Stimulated activated CD4-positive, alpha-beta T cell treated with anti-CD3 and anti-CD28 coated beads, Interleukin-4, amount 100 ng/mL, for 4 hours (primary cell): ENCODE measurements around the gene CYB561.

Experiments used
- DNase-seq, 2 experiments: peaks; one replicate each; pipeline ENCODE4 v3.0.0-alpha.2; 2020

Gene CYB561

GRCh38 chr17:63445954-63446752, at the start of gene CYB561:
Gene CYB561 (minus strand): TSS chr17:63446306. CDS start chr17:63437547, 8,759 bp downstream.
- peak; percentile 59 to 75 for DNase-seq

GRCh38 chr17:63495491-63495890, 49.4 kb upstream of the CYB561 start:
- no peak for DNase-seq

DNA sequence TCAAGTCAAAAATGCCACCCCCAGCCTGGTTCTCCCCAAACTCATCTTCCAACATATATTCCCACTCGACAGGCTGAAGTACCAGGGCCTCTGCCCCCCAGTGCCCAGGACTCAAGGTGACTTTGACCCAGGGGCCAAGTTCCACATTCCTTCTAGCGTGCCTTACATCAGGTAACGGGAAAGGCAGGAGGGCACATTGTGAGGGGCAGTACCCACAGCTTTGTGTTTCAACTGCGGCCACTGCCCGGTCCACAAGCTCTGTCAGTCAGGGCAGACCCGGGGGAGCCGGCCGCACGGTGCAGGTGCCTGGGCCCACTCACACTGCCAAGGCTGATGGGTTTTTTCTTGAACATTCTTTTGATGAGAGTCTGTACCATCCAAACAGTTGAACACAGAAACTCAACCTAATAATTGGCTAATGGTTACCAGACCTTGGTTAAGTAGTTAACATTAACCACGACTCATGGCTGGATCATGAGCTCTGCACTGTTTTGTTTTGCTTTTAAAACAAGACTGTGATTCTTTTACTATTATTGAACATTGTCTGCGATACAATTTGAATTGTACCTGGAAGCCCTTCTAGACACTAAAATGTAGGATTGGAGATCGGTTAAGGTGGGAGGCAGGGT, 48.3 kb upstream of the CYB561 start:
- no peak for DNase-seq

GRCh38 chr17:63493411-63493810, 47.3 kb upstream of the CYB561 start:
- DNase-seq = no peak

GRCh38 chr17:63492940-63493339, 46.8 kb upstream of the CYB561 start:
- DNase-seq = no peak

- no peak for DNase-seq
Observed at GRCh38 chr17:63491977-63492618, 46.0 kb upstream of the CYB561 start.

DNA sequence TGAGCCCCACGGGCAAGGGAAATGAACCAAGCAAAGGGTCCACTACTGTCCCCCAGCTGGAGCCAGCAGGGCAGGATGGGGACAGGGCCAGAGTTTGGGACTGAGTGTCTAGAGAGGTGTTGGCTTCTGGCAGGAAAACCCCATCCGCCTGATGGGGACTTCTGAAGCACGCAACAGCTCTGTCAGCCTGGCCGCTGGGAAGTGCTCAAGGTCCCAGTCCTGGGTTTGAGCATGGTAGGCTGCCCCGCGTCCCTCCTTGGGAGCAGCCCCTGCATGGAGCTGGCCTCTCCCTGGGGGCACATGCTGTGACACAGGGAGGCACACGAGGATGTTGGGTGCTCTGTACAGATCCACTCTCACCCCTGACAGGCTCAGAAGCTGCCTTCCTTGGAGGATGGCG, 45.3 kb upstream of the CYB561 start:
- no peak for DNase-seq

- no peak for DNase-seq
Observed at GRCh38 chr17:63490858-63491400, 44.8 kb upstream of the CYB561 start.

DNA sequence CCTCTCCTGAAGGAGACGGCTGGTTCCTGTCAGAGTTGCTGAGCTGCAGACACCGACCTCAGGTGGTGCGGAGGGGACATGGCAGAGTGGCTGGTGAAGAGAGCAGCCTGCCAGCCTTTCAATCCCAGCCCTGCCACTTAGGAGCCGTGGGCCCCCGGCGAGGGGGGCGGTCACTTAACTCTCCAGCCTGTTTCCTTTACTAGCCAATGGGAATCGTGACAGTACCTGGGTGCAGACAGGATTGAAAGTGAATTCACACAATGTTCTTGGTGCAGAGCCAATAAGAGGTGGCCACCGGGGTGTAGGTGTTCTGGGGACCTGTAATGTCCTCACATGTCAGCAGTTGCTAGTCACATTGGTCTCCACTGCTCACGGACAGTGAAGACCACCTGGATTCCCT, 44.2 kb upstream of the CYB561 start:
- DNase-seq = no peak

- DNase-seq = no peak
Observed at GRCh38 chr17:63489291-63489690, 43.2 kb upstream of the CYB561 start.

GRCh38 chr17:63488851-63489250, 42.7 kb upstream of the CYB561 start:
- no peak for DNase-seq

- no peak for DNase-seq
Observed at GRCh38 chr17:63487014-63487339, 40.9 kb upstream of the CYB561 start.

DNA sequence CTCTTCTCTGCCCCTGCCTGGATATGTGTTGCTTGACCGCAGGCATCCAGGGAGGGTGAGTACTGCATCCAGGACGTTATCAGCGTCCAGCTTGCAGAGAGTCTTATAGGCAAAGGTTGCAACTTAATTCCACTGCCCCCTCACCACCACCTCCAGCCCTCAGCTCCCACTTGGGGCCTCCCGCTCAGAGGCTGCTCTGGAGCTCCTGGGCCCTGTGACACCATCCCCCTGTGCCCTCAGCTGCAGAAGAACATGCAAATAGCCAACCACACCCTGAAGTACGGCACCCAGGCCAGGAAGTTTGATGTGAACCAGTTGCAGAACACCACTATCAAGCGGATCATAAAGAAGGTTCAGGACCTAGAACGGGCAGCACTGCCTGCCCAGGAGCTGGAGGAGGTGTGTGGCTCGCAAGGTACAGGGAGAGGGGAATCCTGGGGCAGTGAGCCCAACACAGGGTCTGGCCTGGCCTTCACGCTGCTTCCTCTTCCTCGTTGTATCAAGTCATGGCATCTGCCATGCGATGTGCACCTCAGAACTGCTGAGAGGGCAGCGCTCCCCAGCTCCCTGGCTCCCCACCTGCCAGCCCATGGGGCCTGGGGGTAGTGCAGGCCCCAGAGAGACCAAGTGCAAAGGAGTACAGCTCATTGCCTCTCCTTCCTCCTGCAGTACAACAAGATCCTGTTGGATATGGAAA, 40.4 kb upstream of the CYB561 start:
- DNase-seq = no peak

GRCh38 chr17:63483655-63484575, 37.8 kb upstream of the CYB561 start:
- DNase-seq = no peak

DNA sequence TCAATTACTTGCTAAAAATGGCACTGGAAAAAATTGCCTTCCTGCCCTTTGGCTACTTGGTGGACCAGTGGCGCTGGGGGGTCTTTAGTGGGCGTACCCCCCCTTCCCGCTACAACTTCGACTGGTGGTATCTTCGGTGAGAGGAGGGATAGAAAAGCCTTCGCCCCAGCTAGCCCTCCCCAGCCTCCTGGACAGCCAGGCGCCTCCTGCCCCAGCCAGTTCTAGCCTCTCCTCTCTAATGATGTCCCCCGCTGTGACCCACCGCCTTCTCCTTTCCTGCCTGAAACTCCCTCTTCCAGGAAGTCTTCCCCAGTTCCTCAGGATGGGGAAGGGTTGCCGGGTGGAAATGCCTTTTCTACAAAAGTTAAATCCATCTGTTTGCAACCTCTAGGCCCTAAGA, 36.9 kb upstream of the CYB561 start:
- no peak for DNase-seq

GRCh38 chr17:63482509-63482908, 36.4 kb upstream of the CYB561 start:
- no peak for DNase-seq

DNA sequence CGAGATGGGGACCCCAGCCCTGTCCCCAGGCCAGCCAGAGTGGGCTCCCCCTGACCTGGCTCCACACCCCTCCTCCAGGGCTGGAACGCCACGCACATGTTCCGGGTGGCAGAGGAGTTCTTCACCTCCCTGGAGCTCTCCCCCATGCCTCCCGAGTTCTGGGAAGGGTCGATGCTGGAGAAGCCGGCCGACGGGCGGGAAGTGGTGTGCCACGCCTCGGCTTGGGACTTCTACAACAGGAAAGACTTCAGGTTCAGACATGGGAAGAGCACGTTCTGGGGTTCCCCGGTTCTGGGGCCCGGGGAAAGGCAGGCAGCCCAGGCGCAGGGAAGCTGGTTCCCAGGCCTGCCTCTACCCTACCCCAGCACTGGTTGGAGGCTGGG, 35.4 kb upstream of the CYB561 start:
- no peak for DNase-seq

DNA sequence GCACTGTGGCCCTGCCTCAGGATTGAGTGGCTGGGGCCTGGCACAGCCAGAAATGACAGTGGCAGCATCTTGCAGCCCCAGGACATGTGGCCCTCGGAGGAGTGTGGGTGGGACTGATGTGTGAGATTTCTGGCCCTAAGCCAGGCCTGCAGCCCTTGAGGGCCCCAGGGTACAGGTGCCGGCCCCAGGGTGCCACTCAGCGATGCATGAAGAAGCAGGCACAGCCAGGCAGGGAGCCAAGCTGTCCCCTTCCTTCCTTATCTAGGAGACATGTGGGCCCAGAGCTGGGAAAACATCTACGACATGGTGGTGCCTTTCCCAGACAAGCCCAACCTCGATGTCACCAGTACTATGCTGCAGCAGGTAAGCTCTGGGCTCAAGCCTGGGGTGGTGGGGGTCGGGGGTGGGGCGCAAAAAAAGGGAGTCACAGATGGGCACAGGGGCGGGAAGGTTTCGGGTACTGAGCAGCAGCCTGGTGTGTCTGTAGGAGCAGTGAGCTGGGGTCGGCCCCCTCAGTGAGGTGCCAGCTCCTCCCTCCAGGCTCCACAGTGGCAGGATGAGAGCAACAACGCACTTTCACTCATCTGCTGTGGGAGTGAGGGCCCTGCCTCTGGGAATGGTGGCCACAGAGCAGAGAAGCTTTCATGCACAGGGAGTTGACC, 34.9 kb upstream of the CYB561 start:
- no peak for DNase-seq

DNA sequence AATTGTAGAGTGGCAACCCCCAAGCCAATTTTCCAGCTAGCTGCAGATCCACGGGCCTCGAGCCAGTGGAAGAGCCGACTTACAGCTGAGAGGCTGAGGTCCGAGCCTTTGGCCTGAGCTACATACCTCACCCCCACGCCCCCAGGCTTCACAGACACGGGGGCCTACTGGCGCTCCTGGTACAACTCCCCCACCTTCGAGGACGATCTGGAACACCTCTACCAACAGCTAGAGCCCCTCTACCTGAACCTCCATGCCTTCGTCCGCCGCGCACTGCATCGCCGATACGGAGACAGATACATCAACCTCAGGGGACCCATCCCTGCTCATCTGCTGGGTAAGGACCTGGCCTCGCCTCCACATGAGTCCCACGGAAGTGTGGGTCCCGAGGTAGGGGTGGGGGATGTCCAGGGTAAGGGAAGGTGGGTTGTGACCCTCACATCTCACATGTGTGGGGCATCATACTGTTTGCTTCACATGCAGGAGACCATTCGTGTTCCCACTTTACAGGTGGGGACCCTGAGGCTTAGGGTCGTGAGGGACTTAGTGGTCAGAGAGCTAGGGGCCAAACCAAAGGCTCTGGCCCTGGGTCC, 34.2 kb upstream of the CYB561 start:
- no peak for DNase-seq

DNA sequence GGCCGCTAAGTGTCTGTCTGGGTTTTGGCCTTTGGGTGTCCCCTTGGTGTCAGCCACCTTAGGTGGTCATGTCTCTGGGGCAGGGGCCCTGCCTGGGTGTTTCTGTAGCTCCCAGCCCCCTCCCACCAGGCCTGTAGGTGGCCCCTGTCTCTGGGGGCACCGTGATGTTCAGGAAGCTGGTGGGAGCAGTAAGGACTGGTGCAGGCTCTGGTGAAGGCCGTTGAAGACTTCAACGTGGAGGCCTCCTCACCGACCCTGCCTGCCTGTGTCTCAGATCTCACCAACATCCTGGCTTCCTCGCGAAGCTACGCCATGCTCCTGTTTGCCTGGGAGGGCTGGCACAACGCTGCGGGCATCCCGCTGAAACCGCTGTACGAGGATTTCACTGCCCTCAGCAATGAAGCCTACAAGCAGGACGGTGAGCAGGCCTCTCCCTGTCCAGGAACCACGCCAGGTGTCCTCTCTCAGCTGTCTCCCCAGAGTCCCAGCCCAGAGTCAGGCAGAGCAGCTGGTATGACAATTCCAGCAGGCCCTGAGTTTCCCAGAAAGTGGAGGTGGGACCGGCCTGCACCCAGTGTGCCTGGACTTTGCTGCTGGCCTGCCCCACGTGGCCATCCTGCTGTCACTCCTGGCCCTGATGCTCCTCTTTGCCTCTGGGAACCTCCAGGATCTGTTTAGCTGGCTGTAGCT, 33.5 kb upstream of the CYB561 start:
- no peak for DNase-seq
